Measurements from ENCODE around the gene RASSF7. TPM values are rescaled to one million over a fixed set of nuclear protein-coding genes. Genes with fewer than 3 reads are reported as not detected.

Gene RASSF7
- total and polyA plus RNA-seq, 2 donors from 2014 or later, result 106 to 108 TPM

GRCh38 chr11:518463-519202, 42.1 kb upstream of the RASSF7 start:
- no peak overlapping the region for H3K4me3 ChIP-seq (ENCODE audit: low read length in 3 of 3)

GRCh38 chr11:520428-521176, 40.2 kb upstream of the RASSF7 start:
- intact Hi-C loops (cut with DNase I), result no loop called here
- DNase-seq, result peak in 2 of 5 donors; percentile 43 to 74

More at GRCh38 chr11:518463-519202, 42.1 kb upstream of the RASSF7 start:
- Histone ChIP-seq H3K9ac (ENCODE audit: low read length in 3 of 3) (no peak overlapping the region), H3K4me1 (ENCODE audit: control insufficient read depth in 2 of 3, insufficient read depth in 2 of 3, low read depth in 1 of 3, low read length in 3 of 3) (no peaks in the 10 kb centered on the region), H3K27ac (ENCODE audit: low read depth in 2 of 2, low read length in 2 of 2) (peak overlapping the region; percentile 43 to 77), H3K27me3 (ENCODE audit: control insufficient read depth, insufficient read depth, low read length) (no peaks in the 10 kb centered on the region), H3K9me3 (ENCODE audit: control insufficient read depth in 2 of 3, insufficient read depth in 1 of 3, low read length in 3 of 3) (no peaks in the 10 kb centered on the region), H3K36me3 (ENCODE audit: control insufficient read depth in 2 of 3, insufficient read depth in 3 of 3, low read length in 3 of 3) (no peaks in the 10 kb centered on the region)
- FAIRE-seq (no peak), DNase-seq (peak; percentile 78 to 97 (median 91))
- peak; percentile 95 for TF ChIP-seq CTCF (IDR thresholded peaks at IDR 0.05; ENCODE audit: borderline replicate concordance, extremely low read depth, insufficient read depth)
- intact Hi-C loops (cut with DNase I), result no loop called here

GRCh38 chr11:521177-521688, 39.5 kb upstream of the RASSF7 start:
- FAIRE-seq (no peak), DNase-seq (no peak)
- H3K9me3 ChIP-seq (ENCODE audit: control insufficient read depth in 2 of 3, insufficient read depth in 1 of 3, low read length in 3 of 3), result no peaks in the 10 kb centered on the region
- no peak overlapping the region for H3K27ac ChIP-seq (ENCODE audit: low read depth in 2 of 2, low read length in 2 of 2)
- intact Hi-C loops (cut with DNase I), result no loop called here
- H3K9ac ChIP-seq (ENCODE audit: low read length in 3 of 3), result no peak overlapping the region
- no peaks in the 10 kb centered on the region for H3K36me3 ChIP-seq (ENCODE audit: control insufficient read depth in 2 of 3, insufficient read depth in 3 of 3, low read length in 3 of 3)
- no peaks in the 10 kb centered on the region for H3K4me1 ChIP-seq (ENCODE audit: control insufficient read depth in 2 of 3, insufficient read depth in 2 of 3, low read depth in 1 of 3, low read length in 3 of 3)
- H3K4me3 ChIP-seq (ENCODE audit: low read length in 3 of 3), result no peak overlapping the region
- TF ChIP-seq CTCF (IDR thresholded peaks at IDR 0.05; ENCODE audit: borderline replicate concordance, extremely low read depth, insufficient read depth), result no peak
- no peaks in the 10 kb centered on the region for H3K27me3 ChIP-seq (ENCODE audit: control insufficient read depth, insufficient read depth, low read length)

More at GRCh38 chr11:520428-521176, 40.2 kb upstream of the RASSF7 start:
- no peak for FAIRE-seq
- H3K9me3 ChIP-seq (ENCODE audit: control insufficient read depth in 2 of 3, insufficient read depth in 1 of 3, low read length in 3 of 3), result no peaks in the 10 kb centered on the region
- H3K4me3 ChIP-seq (ENCODE audit: low read length in 3 of 3), result no peak overlapping the region
- H3K27me3 ChIP-seq (ENCODE audit: control insufficient read depth, insufficient read depth, low read length), result no peaks in the 10 kb centered on the region
- no peak for TF ChIP-seq CTCF (IDR thresholded peaks at IDR 0.05; ENCODE audit: borderline replicate concordance, extremely low read depth, insufficient read depth)
- H3K27ac ChIP-seq (ENCODE audit: low read depth in 2 of 2, low read length in 2 of 2), result no peak overlapping the region
- no peaks in the 10 kb centered on the region for H3K4me1 ChIP-seq (ENCODE audit: control insufficient read depth in 2 of 3, insufficient read depth in 2 of 3, low read depth in 1 of 3, low read length in 3 of 3)
- H3K36me3 ChIP-seq (ENCODE audit: control insufficient read depth in 2 of 3, insufficient read depth in 3 of 3, low read length in 3 of 3), result no peaks in the 10 kb centered on the region
- H3K9ac ChIP-seq (ENCODE audit: low read length in 3 of 3), result no peak overlapping the region
